ENCODE data around the gene TUBA3D.
"Not testable (repeated sequence)": the region's sequence is repeated elsewhere in the genome, so short reads cannot be mapped to it uniquely, and the experiment has no call there.

DNA sequence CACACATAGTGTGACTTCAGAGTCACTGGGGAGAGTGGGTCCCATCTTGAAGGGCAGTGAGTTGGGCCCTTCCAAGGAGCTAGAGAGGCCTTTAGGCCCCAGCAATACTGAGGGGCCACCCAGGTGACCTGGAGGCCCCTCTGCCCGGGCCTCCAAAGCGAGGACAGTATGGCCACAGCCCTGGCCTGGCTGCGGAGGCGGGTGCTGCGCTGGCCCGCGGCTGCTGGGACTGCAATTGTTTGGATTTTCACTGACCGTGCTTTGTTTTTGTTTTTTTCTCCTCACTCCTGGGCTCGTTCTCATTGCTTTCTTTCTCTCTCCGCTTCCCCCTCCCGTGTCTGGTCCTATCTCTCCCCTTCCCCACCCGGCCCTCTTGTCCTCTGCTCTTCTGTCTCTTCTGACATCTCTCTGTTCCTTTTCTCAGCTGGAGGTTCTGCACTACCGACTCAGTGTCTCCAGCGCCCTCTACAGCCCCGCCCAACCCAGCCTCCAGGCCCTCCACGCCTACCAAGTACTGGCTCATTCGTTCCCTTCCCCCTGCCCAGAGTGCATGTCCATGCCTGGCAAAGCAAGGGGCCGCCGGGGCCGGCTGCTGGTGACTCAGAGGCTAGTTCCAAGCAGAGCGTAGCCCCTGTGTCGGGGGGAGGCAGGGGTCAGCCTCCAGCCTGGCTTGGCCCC, 35.5 kb downstream of the TUBA3D start:
- not testable (repeated sequence) for TF ChIP-seq FOXP1 (IDR thresholded peaks at IDR 0.05); FOXP1 (CRISPR knock-in tag; IDR thresholded peaks at IDR 0.05); SMARCC2 (IDR thresholded peaks at IDR 0.05)
- TF ChIP-seq, protein P1, sequence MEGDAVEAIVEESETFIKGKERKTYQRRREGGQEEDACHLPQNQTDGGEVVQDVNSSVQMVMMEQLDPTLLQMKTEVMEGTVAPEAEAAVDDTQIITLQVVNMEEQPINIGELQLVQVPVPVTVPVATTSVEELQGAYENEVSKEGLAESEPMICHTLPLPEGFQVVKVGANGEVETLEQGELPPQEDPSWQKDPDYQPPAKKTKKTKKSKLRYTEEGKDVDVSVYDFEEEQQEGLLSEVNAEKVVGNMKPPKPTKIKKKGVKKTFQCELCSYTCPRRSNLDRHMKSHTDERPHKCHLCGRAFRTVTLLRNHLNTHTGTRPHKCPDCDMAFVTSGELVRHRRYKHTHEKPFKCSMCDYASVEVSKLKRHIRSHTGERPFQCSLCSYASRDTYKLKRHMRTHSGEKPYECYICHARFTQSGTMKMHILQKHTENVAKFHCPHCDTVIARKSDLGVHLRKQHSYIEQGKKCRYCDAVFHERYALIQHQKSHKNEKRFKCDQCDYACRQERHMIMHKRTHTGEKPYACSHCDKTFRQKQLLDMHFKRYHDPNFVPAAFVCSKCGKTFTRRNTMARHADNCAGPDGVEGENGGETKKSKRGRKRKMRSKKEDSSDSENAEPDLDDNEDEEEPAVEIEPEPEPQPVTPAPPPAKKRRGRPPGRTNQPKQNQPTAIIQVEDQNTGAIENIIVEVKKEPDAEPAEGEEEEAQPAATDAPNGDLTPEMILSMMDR (CRISPR knock-in tag; IDR thresholded peaks at IDR 0.05), result not testable (repeated sequence)

Measured in HepG2 (cell line).